ENCODE measurements around the gene DNASE1L3. TPM values are rescaled to one million over a fixed set of nuclear protein-coding genes. Genes with fewer than 3 reads are reported as not detected.

The DNASE1L3 gene
- total and polyA plus RNA-seq, 5 experiments from 2014 or later, result 0.66 TPM; not detected in 4

DNA sequence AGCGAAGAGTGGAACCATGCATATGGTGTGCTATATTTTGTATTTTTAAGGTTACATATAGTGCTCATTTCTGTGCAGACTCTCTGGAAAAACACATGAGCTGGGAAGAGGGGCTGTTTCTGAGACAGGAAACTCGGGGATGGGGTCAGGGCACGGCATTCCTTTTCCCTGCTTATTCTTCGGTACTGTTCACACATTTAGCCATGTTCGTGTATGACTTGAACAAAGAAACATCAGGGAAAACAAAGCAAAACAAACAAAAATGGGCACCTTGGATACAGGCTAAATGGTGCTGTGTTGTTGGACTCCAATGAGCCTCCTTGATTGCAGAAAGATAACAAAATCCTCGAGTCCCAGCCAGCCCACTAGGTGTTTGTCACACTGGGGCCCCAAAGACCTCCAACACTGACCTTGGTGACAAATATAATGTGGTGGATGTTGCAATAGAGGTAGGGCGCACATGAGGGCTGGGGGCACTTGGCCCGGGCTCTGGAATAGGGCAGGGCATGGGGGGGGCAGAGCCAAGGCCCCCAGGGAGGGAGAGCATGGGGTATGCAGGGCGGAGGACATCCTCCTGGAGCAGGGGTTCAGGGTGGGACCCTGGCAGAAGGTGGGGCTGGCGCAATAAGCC is 19.3 kb downstream of the DNASE1L3 start:
- ATAC-seq (no peak), DNase-seq (no peak)
- POLR2A ChIA-PET, result no interaction called here
- Mint-ChIP-seq H3K4me3 (no peak overlapping the region), H3K4me1 (peaks cover 0 to 2% (median 0%) of the 10 kb centered on the region in 4 donors), H3K27me3 (peaks cover 0 to 2% (median 0%) of the 10 kb centered on the region in 5 donors), H3K36me3 (no peaks in the 10 kb centered on the region), H3K9me3 (no peaks in the 10 kb centered on the region), H3K27ac (no peak overlapping the region)

- H3K4me1 Mint-ChIP-seq, result peaks cover 0 to 2% (median 0%) of the 10 kb centered on the region in 4 donors
- no peaks in the 10 kb centered on the region for H3K9me3 Mint-ChIP-seq
- no peaks in the 10 kb centered on the region for H3K36me3 Mint-ChIP-seq
- no peak overlapping the region for H3K4me3 Mint-ChIP-seq
- ATAC-seq (no peak), DNase-seq (no peak)
- H3K27me3 Mint-ChIP-seq, result peaks cover 0 to 2% (median 0%) of the 10 kb centered on the region in 5 donors
- H3K27ac Mint-ChIP-seq, result no peak overlapping the region
- POLR2A ChIA-PET, result interaction anchor here (0.7 kb wide), 1 partner anchor 44 kb away, joined by 3 read pairs; no protein-coding TSS in a partner anchor
Measured at GRCh38 chr3:58190882-58191281, 19.9 kb downstream of the DNASE1L3 start.

DNA sequence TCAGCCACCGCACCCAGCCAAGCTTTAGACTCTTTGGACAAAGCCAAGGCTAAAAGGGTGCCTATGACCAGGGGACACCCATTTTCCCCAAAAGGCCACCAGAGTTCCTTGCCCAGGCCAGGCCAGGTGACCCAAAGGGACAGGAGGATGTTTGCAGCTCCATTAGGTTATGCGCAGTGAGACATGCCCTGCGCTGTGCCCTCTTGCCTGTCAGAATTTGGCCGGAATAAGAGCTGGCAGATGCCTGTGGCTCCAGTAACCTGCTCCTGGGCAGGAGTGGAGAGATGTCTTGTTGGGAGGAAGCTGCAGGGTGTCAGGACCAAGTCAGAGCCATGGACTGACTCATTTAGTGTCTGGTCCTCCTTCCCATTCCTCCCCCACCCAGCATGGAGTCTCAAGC is 20.5 kb downstream of the DNASE1L3 start:
- H3K4me3 Mint-ChIP-seq, result no peak overlapping the region
- no peaks in the 10 kb centered on the region for H3K36me3 Mint-ChIP-seq
- DNase-seq, result no peak
- no peaks in the 10 kb centered on the region for H3K9me3 Mint-ChIP-seq
- H3K4me1 Mint-ChIP-seq, result peaks cover 0 to 2% (median 0%) of the 10 kb centered on the region in 4 donors
- ATAC-seq, result no peak
- no peak overlapping the region for H3K27ac Mint-ChIP-seq
- peaks cover 0 to 2% (median 0%) of the 10 kb centered on the region in 5 donors for H3K27me3 Mint-ChIP-seq
- POLR2A ChIA-PET, result no interaction called here

DNA sequence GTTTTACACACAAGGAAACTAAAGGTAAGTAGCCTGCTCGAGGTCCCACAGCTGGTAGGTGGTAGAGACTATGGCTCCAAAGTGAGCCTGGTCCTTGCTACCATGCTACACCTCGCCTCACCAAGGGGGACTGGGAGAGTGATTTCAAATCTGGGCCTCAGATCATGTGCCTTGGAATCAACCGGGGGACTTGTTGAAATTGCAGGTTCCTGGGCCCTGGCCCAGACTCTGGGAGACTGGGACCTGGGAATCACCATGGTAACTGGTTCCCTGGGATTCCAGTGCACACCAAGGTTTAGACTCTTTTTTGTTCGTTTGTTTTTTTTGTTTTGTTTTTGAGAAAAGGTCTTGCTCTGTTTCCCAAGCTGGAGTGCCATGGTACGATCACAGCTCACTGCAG is 21.1 kb downstream of the DNASE1L3 start:
- Mint-ChIP-seq H3K27me3 (peaks cover 0 to 2% (median 0%) of the 10 kb centered on the region in 5 donors), H3K4me3 (no peak overlapping the region), H3K27ac (peak overlapping the region in 1 of 10 donors; percentile 34), H3K36me3 (no peaks in the 10 kb centered on the region), H3K9me3 (no peaks in the 10 kb centered on the region), H3K4me1 (peaks cover 0 to 2% (median 0%) of the 10 kb centered on the region in 4 donors)
- ATAC-seq (no peak), DNase-seq (no peak)
- POLR2A ChIA-PET, result no interaction called here

DNA sequence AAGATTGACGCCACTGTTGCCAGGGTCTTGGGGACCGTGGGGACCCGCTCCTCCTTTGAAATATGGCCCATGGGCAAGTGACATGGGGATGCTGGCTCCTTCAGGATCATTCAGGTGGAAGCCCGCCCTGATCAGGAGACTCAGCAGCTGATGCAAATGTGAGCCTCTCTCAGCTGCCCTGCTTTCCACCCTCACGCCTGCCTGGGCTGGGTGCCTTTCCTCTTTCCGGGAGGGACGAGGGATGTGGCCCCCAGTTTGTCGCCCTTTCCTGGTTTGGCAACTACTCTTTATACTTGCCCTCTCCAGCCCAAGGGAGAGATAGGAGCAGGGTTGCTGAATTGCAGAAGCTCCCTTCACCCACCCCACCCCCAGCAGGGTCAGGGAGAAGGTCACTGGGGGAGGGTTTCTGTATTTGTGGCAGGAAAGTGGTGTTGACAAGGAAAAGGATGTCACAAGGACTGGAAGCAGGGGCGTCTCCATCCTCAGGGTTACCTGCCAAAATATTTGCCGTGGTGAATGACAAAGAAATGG is 21.8 kb downstream of the DNASE1L3 start:
- Mint-ChIP-seq H3K36me3 (no peaks in the 10 kb centered on the region), H3K27ac (no peak overlapping the region), H3K4me3 (no peak overlapping the region), H3K9me3 (no peaks in the 10 kb centered on the region), H3K4me1 (peaks cover 0 to 2% (median 0%) of the 10 kb centered on the region in 4 donors), H3K27me3 (peaks cover 0 to 2% (median 0%) of the 10 kb centered on the region in 5 donors)
- no peak for DNase-seq
- POLR2A ChIA-PET, result no interaction called here
- no peak for ATAC-seq

- Mint-ChIP-seq H3K4me1 (peaks cover 0 to 2% (median 0%) of the 10 kb centered on the region in 4 donors), H3K9me3 (no peaks in the 10 kb centered on the region), H3K27me3 (no peaks in the 10 kb centered on the region), H3K4me3 (no peak overlapping the region), H3K27ac (no peak overlapping the region), H3K36me3 (no peaks in the 10 kb centered on the region)
- POLR2A ChIA-PET, result interaction anchor here (1.0 kb wide), 1 partner anchor 118 kb away, joined by 4 read pairs; the partner anchor contains the start of genes HTD2 and RPP14
- DNase-seq (no peak), ATAC-seq (no peak)
Measured at GRCh38 chr3:58188173-58188564, 22.6 kb downstream of the DNASE1L3 start.

DNA sequence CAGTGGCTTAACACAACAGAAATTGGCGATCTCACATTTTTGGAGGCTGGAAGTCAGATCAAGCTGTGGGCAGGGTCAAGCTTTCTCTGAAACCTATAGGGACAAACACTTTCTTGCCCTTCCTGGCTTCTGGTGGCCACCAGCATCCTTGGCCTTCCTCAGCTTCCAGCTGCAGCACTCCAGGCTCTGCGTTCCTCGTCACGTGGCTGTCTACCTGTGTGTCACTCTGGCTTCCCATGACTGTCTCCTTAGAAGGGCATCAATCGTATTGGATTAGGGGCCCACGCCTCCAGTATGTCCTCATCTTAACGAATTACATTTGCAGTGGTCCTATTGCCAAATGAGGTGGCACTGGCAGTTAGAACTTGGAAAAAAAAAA is 25.8 kb downstream of the DNASE1L3 start:
- no peak overlapping the region for H3K27ac Mint-ChIP-seq
- no peaks in the 10 kb centered on the region for H3K9me3 Mint-ChIP-seq
- no peaks in the 10 kb centered on the region for H3K36me3 Mint-ChIP-seq
- no peaks in the 10 kb centered on the region for H3K27me3 Mint-ChIP-seq
- ATAC-seq (no peak), DNase-seq (no peak)
- H3K4me1 Mint-ChIP-seq, result peaks cover 0 to 7% (median 0%) of the 10 kb centered on the region in 4 donors
- no peak overlapping the region for H3K4me3 Mint-ChIP-seq
- POLR2A ChIA-PET, result interaction anchor here (0.7 kb wide), 1 partner anchor 313 kb away, joined by 3 read pairs; no protein-coding TSS in a partner anchor

- POLR2A ChIA-PET, result no interaction called here
- Mint-ChIP-seq H3K4me1 (peaks cover 0 to 7% (median 0%) of the 10 kb centered on the region in 4 donors), H3K9me3 (no peaks in the 10 kb centered on the region), H3K27ac (no peak overlapping the region), H3K27me3 (no peaks in the 10 kb centered on the region), H3K36me3 (no peaks in the 10 kb centered on the region), H3K4me3 (no peak overlapping the region)
- ATAC-seq (no peak), DNase-seq (no peak)
Measured at GRCh38 chr3:58184309-58184981, 26.3 kb downstream of the DNASE1L3 start.

GRCh38 chr3:58183891-58184290 is 26.9 kb downstream of the DNASE1L3 start:
- no peak overlapping the region for H3K27ac Mint-ChIP-seq
- H3K4me3 Mint-ChIP-seq, result no peak overlapping the region
- no peaks in the 10 kb centered on the region for H3K36me3 Mint-ChIP-seq
- DNase-seq (no peak), ATAC-seq (no peak)
- POLR2A ChIA-PET, result no interaction called here
- no peaks in the 10 kb centered on the region for H3K27me3 Mint-ChIP-seq
- peaks cover 0 to 7% (median under 1%) of the 10 kb centered on the region in 4 donors for H3K4me1 Mint-ChIP-seq
- H3K9me3 Mint-ChIP-seq, result no peaks in the 10 kb centered on the region

DNA sequence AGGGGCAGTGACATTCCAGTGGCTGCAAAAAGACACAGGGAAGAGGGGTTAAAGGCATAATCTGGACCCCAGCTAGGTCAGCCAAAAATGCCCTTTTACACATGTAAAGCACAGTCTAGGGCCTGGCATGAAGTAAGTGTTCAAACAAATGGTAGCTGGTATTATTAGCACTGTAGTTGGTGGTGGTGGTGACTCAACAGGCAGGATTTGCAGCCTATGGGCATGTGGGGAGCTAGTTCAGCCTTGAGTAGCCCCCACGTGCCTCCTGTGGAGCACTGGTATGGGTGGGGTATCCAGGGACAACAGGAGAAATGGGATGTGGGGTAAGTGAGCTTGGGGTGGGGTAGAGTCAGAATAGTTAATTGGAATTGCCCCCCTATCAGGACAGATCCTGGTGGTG is 27.6 kb downstream of the DNASE1L3 start:
- no peaks in the 10 kb centered on the region for H3K9me3 Mint-ChIP-seq
- POLR2A ChIA-PET, result no interaction called here
- H3K27me3 Mint-ChIP-seq, result no peaks in the 10 kb centered on the region
- DNase-seq (no peak), ATAC-seq (no peak)
- no peak overlapping the region for H3K27ac Mint-ChIP-seq
- no peaks in the 10 kb centered on the region for H3K36me3 Mint-ChIP-seq
- H3K4me3 Mint-ChIP-seq, result no peak overlapping the region
- H3K4me1 Mint-ChIP-seq, result peaks cover 6 to 14% (median 7%) of the 10 kb centered on the region in 4 donors

- ATAC-seq (no peak), DNase-seq (no peak)
- H3K9me3 Mint-ChIP-seq, result no peaks in the 10 kb centered on the region
- no peaks in the 10 kb centered on the region for H3K36me3 Mint-ChIP-seq
- H3K27ac Mint-ChIP-seq, result peak overlapping the region in 1 of 10 donors; percentile 27
- H3K27me3 Mint-ChIP-seq, result no peaks in the 10 kb centered on the region
- H3K4me3 Mint-ChIP-seq, result no peak overlapping the region
- H3K4me1 Mint-ChIP-seq, result peaks cover 9 to 21% (median 15%) of the 10 kb centered on the region in 4 donors
- POLR2A ChIA-PET, result no interaction called here
Measured at GRCh38 chr3:58180940-58181587, 29.7 kb downstream of the DNASE1L3 start.

DNA sequence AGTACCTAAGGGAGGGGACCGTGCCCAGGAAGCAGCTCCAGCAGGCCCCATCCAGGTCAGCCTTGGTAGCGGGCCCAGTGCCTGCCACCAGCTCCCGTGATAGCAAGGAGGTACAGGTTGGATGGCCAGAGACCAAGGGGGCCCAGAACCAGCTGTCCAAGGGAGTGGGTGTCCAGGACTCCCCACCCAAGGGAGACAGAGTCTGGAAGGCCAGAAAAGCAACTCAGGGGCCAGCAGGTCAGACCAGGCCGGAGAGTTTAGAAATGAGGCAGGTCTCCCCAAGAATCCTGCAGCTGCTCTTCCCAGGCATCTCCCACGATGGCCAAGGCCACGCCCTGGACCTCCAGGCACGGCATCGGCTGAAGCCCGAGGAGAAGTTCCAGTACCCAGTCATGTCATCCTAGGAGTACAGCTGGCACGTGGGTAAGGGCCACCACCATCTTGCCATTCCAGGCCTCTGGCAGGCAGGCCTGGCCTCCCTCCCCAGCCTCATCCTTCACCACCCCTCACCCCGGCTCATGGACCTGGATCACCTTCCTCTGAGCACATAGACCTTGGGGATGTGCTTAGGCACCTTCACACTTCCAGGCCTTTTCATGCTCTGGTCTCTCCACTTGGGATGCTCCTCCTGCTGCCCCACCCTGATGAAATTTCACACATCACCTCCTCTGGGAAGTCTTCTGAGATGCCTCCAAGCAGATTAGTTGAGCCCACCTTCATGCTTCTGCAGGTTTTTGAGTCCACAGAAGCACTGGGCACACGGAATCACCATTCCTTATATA is 30.5 kb downstream of the DNASE1L3 start:
- Mint-ChIP-seq H3K27me3 (no peaks in the 10 kb centered on the region), H3K27ac (peak overlapping the region in 1 of 10 donors; percentile 65), H3K36me3 (no peaks in the 10 kb centered on the region), H3K4me1 (peaks cover 9 to 25% (median 18%) of the 10 kb centered on the region in 4 donors), H3K4me3 (peak overlapping the region in 1 of 10 donors; percentile 38), H3K9me3 (no peaks in the 10 kb centered on the region)
- no peak for DNase-seq
- no peak for ATAC-seq
- POLR2A ChIA-PET, result no interaction called here

Data from naive thymus-derived CD8-positive, alpha-beta T cell (primary cell).